SK-N-MC (cell line): ENCODE measurements around the gene SRGAP3.
"Not testable (repeated sequence)": the region's sequence is repeated elsewhere in the genome, so short reads cannot be mapped to it uniquely, and the experiment has no call there.

Source experiments
- DNase-seq: peaks from one replicate; pipeline ENCODE4 v3.0.0-alpha.2; 2011; ENCODE audit warnings: low read depth, low spot score
- H3K27ac ChIP-seq: fragments of 200-600 bp; sonication (generic); 2 replicates; pipeline ENCODE4 v1.5.1; 2016; ENCODE audit warnings: mixed run types
- H3K36me3 ChIP-seq: fragments of 200-600 bp; sonication (generic); 2 replicates; pipeline ENCODE4 v1.6.1; 2017; ENCODE audit warnings: antibody characterized with exemption, low read length, mixed read lengths; ENCODE audit not compliant: insufficient read depth
- H3K4me3 ChIP-seq: fragments of 200-600 bp; sonication (generic); 2 replicates; pipeline ENCODE4 v1.5.1; 2016
- H3K9ac ChIP-seq: fragments of 200-600 bp; sonication (generic); 2 replicates; pipeline ENCODE4 v1.8.0; 2017; ENCODE audit warnings: mixed run types, mixed read lengths; ENCODE audit not compliant: insufficient read length
- H3K9me3 ChIP-seq: fragments of 200-600 bp; sonication (generic); 2 replicates; pipeline ENCODE4 v1.6.1; 2017; ENCODE audit warnings: low read depth, mild to moderate bottlenecking, antibody characterized with exemption, low read length, moderate library complexity, mixed read lengths
- EZH2 ChIP-seq: fragments of 200-600 bp; sonication (generic); IDR thresholded peaks from one replicate; pipeline ENCODE4 v1.6.1; 2017; ENCODE audit warnings: antibody characterized with exemption
- FOXP2 ChIP-seq: optimal IDR thresholded peaks from 2 replicates; pipeline ENCODE3; 2011; ENCODE audit warnings: mild to moderate bottlenecking, moderate library complexity; ENCODE audit not compliant: insufficient read depth; ENCODE audit errors: extremely low read length, control extremely low read depth
- POLR2AphosphoS5 ChIP-seq: IDR thresholded peaks from 2 replicates; pipeline ENCODE4 v1.6.1; 2012; ENCODE audit warnings: mild to moderate bottlenecking, low read depth, low read length, borderline replicate concordance

The SRGAP3 gene

DNA sequence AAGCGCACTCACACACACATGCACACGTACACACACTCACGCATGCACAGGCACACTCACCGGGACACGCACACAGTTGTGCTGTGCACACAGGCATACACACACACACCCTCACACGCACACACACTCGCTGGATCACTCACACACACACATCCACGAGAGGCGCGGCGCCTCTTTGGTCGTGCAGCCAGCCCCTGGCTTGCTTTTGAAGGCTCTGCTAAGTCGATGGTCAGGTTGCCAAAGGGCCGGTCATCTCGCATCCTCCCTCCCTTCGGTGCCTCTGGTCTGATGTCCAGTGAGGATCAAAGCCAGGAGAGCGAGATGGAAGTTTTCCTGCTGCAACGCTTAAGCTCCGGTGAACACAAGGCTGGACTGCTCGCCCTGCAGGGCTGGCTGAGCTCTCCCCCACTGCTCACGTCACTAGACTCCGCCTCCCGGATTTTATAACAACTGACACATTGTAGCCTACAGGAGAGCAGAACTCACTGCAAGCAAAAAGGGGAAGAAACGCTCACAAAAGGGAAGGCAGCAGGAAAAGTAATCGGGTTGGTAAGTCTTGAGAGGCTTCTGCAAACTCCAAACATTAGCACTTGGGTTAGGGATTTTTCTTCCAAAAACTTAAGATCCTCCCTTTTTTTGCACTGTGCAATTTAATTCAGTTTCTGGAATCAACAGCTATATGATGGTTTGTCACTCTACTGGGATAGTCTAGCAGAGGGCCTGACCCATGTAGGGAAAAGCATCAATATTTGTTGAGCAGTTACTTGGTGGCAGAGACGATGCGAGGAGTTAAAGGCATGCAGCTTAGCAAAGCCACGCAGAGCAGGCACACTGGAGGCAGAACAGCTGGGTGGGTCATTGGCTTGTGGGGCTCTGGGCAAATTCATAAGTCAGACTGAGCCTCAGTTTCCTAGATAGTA, at the start of gene SRGAP3:
SRGAP3 (minus strand) TSS at position 374 of the 920 bp plus-strand sequence. CDS start 695 bp downstream, outside the sequence.
- peak within 1 kb of the TSS; percentile 32 for H3K9ac ChIP-seq
- no peak within 1 kb of the TSS for H3K27ac ChIP-seq
- H3K4me3 ChIP-seq, result peak within 1 kb of the TSS; percentile 77
- no peaks in the 10 kb centered on the region for H3K9me3 ChIP-seq
- no peaks in the 10 kb centered on the region for H3K36me3 ChIP-seq
- TF ChIP-seq FOXP2 (no peak), EZH2 (no peak), POLR2AphosphoS5 (no peak)
- DNase-seq, result no peak

DNA sequence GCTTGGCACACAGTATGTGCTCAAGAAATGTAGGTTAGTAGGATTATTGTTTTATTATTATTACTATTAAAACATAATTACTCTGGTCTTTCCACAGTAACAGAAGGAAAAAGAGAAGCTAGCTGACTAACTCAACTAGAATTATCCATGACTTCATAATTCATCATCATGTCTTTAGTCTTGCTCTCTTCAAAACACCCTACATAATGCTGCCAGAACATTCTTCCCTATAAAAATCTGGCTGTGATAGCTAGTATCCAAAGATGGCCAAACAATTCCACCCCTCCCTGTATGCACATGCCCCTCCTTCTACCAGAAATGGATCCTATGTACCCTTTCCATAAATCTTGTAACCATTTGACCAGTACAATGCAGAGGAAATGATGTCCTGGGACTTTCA, 48.8 kb upstream of the SRGAP3 start:
- TF ChIP-seq FOXP2 (no peak), EZH2 (no peak), POLR2AphosphoS5 (no peak)
- Histone ChIP-seq H3K9me3 (no peaks in the 10 kb centered on the region), H3K27ac (no peak overlapping the region), H3K36me3 (no peaks in the 10 kb centered on the region), H3K4me3 (no peak overlapping the region), H3K9ac (no peak overlapping the region)
- DNase-seq, result no peak

DNA sequence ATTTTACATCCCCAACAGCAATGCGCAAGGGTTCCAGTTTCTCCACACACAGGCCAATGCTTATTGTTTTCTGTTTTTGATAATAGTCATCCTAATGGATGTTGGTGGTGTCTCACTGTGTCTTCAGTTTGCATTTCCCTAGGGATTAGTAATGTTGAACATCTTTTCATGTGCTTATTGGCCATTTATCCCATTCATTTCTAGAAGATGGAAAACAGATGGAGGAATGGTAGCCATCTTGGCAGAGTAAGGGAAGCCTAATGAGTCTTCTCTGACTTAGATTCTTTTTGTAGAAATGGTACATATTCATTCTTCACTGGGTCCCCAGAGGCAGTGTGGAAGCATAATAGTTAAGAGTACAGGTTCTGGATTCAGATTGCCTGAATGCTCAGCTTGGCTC, 46.8 kb upstream of the SRGAP3 start:
- DNase-seq, result no peak
- TF ChIP-seq EZH2, result no peak
- no peak for TF ChIP-seq POLR2AphosphoS5
- TF ChIP-seq FOXP2, result no peak
- Histone ChIP-seq H3K4me3 (no peak overlapping the region), H3K9me3 (no peaks in the 10 kb centered on the region), H3K36me3 (no peaks in the 10 kb centered on the region), H3K27ac (no peak overlapping the region), H3K9ac (no peak overlapping the region)

- Histone ChIP-seq H3K27ac (no peak overlapping the region), H3K4me3 (no peak overlapping the region), H3K9ac (no peak overlapping the region), H3K36me3 (no peaks in the 10 kb centered on the region), H3K9me3 (no peaks in the 10 kb centered on the region)
- DNase-seq, result no peak
- TF ChIP-seq FOXP2, result no peak
- TF ChIP-seq EZH2, result no peak
- TF ChIP-seq POLR2AphosphoS5, result no peak
These were observed 45.6 kb upstream of the SRGAP3 start for GRCh38 chr3:9295007-9295406.

DNA sequence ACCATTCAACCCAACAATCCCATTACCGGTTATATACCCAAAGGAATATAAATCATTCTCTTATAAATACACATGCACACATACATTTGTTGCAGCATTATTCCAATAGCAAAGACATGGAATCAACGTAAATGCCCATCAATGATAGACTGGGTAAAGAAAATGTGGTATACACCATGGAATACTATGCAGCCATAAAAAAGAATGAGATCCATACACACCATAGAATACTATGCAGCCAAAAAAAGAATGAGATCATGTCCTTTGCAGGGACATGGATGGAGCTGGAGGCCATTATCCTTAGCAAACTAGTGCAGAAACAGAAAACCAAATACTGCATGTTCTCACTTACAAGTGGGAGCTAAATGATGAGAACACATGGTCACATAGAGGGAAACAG, 44.5 kb upstream of the SRGAP3 start:
- H3K27ac ChIP-seq, H3K4me3 ChIP-seq, H3K9ac ChIP-seq, H3K36me3 ChIP-seq, DNase-seq, H3K9me3 ChIP-seq: not testable (repeated sequence)

DNA sequence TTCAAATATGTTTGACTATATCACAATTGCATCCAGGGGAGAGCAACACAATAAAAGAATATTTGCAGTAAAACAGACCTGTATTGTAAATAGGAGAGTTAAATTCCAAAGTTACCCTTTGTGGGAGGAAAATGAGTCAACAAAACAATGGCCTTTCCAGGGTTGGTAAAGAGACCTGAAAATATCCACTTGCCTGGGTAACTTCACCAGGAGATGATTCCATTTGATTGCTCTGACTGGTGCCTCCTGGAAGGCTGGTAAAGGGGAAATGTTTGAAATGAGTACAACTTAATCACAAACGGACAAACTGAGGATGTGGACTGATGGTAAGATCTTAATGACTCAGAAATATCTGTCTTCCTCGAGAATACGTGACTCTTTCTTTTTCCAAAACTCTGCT, 43.6 kb upstream of the SRGAP3 start:
- Histone ChIP-seq H3K9me3 (no peaks in the 10 kb centered on the region), H3K36me3 (no peaks in the 10 kb centered on the region), H3K4me3 (no peak overlapping the region), H3K27ac (no peak overlapping the region), H3K9ac (no peak overlapping the region)
- DNase-seq, result no peak
- TF ChIP-seq FOXP2, result no peak
- no peak for TF ChIP-seq POLR2AphosphoS5
- no peak for TF ChIP-seq EZH2

DNA sequence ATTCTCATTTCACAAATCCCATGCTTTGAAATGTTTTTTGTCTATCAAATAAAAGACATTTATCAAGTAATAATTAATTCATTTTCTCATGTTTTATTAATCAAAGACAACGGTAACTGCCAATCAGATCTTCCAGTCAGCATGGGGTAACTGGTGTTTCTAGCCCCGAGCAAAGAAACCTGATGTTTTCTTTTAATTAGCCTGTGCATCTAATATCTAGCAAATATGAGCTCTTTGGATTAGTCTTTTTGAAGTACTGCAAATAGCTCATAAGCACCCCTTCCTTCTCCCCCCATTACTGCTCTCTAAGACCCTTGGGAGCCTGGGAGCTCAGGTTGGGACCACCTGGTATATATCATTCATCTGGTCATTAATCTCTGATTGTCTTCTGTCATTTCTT, 43.1 kb upstream of the SRGAP3 start:
- no peaks in the 10 kb centered on the region for H3K9me3 ChIP-seq
- H3K27ac ChIP-seq, result no peak overlapping the region
- TF ChIP-seq POLR2AphosphoS5 (no peak), FOXP2 (no peak), EZH2 (no peak)
- no peak for DNase-seq
- H3K4me3 ChIP-seq, result no peak overlapping the region
- H3K36me3 ChIP-seq, result no peaks in the 10 kb centered on the region
- H3K9ac ChIP-seq, result no peak overlapping the region

DNA sequence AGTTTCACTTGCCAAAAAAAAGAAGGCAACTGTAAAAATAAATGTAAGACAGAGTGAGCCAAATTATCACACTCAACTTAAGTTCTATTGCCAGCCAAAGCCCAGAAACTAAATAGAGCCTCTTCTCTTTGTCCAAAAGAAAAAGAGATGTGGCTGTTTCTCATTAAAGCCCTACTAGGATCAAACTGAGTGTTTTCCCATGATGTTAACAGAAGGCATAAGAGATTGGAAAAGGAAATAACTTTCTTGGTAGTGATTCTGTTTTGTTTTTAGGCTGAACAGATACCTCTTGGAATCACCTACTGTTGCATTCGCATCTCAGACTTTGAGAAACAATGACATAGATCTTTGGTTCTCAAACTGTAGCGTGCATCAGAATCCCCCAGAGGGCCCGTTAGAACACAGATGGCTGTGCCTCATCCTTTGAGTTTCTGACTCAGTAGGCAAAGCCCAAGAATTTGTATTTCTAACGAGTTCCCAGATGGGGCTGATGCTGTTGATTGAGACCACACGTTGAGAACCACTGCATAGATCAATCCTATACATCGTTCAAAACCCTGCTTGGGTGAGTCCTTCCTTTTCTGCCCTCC, 42.5 kb upstream of the SRGAP3 start:
- TF ChIP-seq FOXP2 (no peak), EZH2 (no peak), POLR2AphosphoS5 (no peak)
- H3K4me3 ChIP-seq, result no peak overlapping the region
- no peak for DNase-seq
- H3K9me3 ChIP-seq, result no peaks in the 10 kb centered on the region
- no peaks in the 10 kb centered on the region for H3K36me3 ChIP-seq
- no peak overlapping the region for H3K9ac ChIP-seq
- no peak overlapping the region for H3K27ac ChIP-seq
